ENCODE measurements around the gene OPN4. TPM values are rescaled to one million over a fixed set of nuclear protein-coding genes. Genes with fewer than 3 reads are reported as not detected.

OPN4 gene
- total and polyA plus RNA-seq, 5 experiments from 2014 or later = not detected

DNA sequence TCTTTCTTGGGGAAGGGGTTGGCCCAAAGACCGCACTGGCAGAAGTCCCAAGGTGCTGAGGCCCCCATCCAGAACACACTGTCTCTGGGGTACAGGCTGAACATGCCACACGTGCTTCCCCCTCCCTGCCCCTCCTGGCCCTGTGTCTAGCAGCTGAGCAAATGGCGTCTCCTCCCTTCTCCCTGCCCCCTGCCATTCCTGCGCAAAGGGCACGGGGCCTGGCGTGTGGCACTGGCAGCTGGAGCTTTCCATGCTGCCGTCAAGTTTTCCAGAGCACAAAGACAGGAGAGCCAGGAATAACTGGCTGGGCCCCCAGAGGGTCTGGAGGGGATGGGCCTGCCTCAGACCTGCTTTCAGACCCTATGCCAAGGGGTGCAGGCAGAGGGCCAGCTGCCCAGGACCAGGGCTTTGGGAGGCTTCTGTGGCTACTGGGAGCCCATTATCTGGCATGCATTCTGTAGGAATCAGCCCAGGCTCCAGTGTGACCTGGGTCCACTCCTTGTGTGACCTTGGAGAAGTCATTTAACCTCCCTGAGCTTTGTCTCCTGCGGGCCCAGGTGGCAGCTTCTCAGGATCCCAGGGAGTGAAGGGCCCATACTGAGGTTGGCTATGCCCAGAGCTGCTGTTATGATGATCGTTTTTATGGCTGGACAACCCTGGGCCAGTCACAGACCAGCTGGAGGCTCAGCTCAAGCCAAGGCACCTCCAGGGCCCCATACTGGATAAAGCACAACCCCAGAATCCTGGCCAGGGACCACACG is 13.3 kb downstream of the OPN4 start:
- H3K9me3 Mint-ChIP-seq = no peaks in the 10 kb centered on the region
- no peak for DNase-seq
- H3K4me1 Mint-ChIP-seq = no peaks in the 10 kb centered on the region
- no peaks in the 10 kb centered on the region for H3K27me3 Mint-ChIP-seq
- H3K4me3 Mint-ChIP-seq = no peak overlapping the region
- no peak overlapping the region for H3K27ac Mint-ChIP-seq
- ATAC-seq = no peak
- no peaks in the 10 kb centered on the region for H3K36me3 Mint-ChIP-seq
- POLR2A ChIA-PET = no interaction called here

GRCh38 chr10:86668297-86669165 is 14.2 kb downstream of the OPN4 start, which contains the start of gene LDB3:
TSS of gene LDB3 (plus strand) at chr10:86668511. CDS start at chr10:86668692, 181 bp downstream.
- H3K4me1 Mint-ChIP-seq = no peaks in the 10 kb centered on the region
- ATAC-seq (no peak), DNase-seq (no peak)
- H3K36me3 Mint-ChIP-seq = no peaks in the 10 kb centered on the region
- no peaks in the 10 kb centered on the region for H3K27me3 Mint-ChIP-seq
- H3K9me3 Mint-ChIP-seq = no peaks in the 10 kb centered on the region
- H3K27ac Mint-ChIP-seq = no peak within 1 kb of the TSS
- H3K4me3 Mint-ChIP-seq = no peak within 1 kb of the TSS
- POLR2A ChIA-PET = no interaction called here

DNA sequence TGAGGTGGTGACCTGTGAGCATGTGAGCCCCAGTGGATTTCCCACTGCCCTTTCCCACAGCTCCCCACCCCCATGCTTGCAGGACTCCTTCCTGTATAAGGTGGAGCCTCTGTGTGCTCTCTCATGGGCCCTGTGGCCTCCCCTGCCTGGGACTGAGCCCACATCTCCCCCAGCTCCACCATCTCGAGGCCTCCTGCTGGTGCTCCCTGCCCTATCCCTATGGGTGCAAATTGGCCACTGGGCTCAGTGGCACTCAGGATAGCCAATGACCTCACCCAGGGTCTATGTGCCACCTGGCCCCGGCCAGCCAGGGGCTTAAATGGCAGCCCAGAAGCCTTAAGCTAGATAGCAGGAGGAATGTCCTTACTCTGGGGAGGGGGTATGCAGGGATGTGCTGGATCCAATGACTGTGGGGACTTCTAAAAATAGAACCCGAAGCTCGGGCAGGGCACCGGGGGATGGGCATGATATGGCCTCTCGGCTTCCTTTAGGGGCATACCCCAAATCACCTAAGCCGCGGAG is 16.0 kb downstream of the OPN4 start:
- no peak overlapping the region for H3K4me3 Mint-ChIP-seq

GRCh38 chr10:86670876-86671275 is 16.5 kb downstream of the OPN4 start:
- DNase-seq (no peak), ATAC-seq (no peak)
- Mint-ChIP-seq H3K27me3 (no peaks in the 10 kb centered on the region), H3K27ac (no peak overlapping the region), H3K36me3 (no peaks in the 10 kb centered on the region), H3K4me3 (no peak overlapping the region), H3K9me3 (no peaks in the 10 kb centered on the region), H3K4me1 (no peaks in the 10 kb centered on the region)
- POLR2A ChIA-PET = no interaction called here

More for the DNA sequence above, 16.0 kb downstream of the OPN4 start:
- DNase-seq = no peak
- no peak for ATAC-seq
- H3K27ac Mint-ChIP-seq = no peak overlapping the region
- no peaks in the 10 kb centered on the region for H3K36me3 Mint-ChIP-seq
- no peaks in the 10 kb centered on the region for H3K27me3 Mint-ChIP-seq
- no peaks in the 10 kb centered on the region for H3K9me3 Mint-ChIP-seq
- H3K4me1 Mint-ChIP-seq = no peaks in the 10 kb centered on the region
- POLR2A ChIA-PET = interaction anchor here (0.6 kb wide), 1 partner anchor 9 kb away, joined by 3 read pairs; no protein-coding TSS in a partner anchor

DNA sequence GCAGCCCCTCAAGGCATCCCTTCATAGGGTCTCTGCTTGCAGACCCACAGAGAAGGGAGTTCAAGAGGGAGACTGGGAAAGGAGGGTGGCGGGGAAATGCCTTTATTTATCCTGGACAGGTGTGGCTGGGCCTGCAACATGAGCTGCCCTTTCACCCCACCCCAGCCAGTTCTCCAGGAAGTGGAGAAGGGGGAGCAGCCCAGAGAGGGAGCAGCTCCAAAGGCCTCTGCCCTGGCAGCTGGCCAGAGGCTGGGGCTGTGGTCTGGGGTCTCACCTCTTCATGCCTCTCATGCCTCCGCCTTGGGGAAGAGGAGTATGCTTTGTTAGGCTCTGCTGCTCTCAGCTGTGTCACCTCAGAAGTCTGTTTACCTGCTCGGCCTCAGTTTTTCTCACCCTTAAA is 17.1 kb downstream of the OPN4 start:
- Mint-ChIP-seq H3K4me1 (no peaks in the 10 kb centered on the region), H3K27ac (no peak overlapping the region), H3K27me3 (no peaks in the 10 kb centered on the region), H3K9me3 (no peaks in the 10 kb centered on the region), H3K36me3 (no peaks in the 10 kb centered on the region), H3K4me3 (no peak overlapping the region)
- ATAC-seq (no peak), DNase-seq (no peak)
- POLR2A ChIA-PET = no interaction called here

DNA sequence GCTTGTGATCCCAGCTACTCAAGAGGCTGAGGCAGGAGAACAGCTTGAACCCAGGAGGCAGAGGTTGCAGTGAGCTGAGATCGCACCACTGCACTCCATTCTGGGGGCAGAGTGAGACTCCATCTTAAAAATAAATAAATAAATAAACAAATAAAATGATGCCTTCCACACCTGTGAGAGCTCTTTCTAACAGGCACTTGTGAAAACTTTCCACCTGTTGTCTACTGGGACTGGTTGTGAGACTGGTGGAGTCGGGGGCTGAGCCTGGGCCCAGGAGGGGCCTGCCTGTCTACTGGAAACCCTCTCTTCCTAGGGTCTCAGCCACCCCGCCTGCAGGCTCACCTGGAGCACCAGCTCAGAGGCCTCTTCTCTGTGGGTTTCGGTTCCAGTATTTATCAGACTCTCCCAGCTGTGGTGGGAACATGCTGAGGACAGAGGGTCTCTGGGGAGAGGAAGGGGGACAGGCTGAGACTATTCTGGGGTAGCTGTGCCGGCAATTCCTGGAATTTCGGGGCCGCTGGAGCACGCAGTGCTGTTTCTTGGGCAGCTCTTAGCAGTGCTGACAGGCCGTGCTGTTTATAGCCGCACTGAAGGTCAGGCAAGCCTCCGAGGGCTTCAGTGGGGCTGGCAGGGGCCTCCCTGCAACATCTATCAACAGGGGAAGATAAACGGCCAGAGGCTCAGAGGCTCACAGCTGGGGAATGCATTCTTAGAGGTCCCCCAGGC is 17.8 kb downstream of the OPN4 start:
- ATAC-seq (no peak), DNase-seq (no peak)
- no peaks in the 10 kb centered on the region for H3K27me3 Mint-ChIP-seq
- POLR2A ChIA-PET = no interaction called here
- no peaks in the 10 kb centered on the region for H3K36me3 Mint-ChIP-seq
- no peak overlapping the region for H3K27ac Mint-ChIP-seq
- no peaks in the 10 kb centered on the region for H3K9me3 Mint-ChIP-seq
- no peaks in the 10 kb centered on the region for H3K4me1 Mint-ChIP-seq
- no peak overlapping the region for H3K4me3 Mint-ChIP-seq

- Mint-ChIP-seq H3K36me3 (no peaks in the 10 kb centered on the region), H3K9me3 (no peaks in the 10 kb centered on the region), H3K4me1 (no peaks in the 10 kb centered on the region), H3K27ac (no peak overlapping the region), H3K27me3 (no peaks in the 10 kb centered on the region), H3K4me3 (no peak overlapping the region)
- POLR2A ChIA-PET = no interaction called here
- ATAC-seq (no peak), DNase-seq (no peak)
Measured at GRCh38 chr10:86673216-86673826, 19.0 kb downstream of the OPN4 start.

DNA sequence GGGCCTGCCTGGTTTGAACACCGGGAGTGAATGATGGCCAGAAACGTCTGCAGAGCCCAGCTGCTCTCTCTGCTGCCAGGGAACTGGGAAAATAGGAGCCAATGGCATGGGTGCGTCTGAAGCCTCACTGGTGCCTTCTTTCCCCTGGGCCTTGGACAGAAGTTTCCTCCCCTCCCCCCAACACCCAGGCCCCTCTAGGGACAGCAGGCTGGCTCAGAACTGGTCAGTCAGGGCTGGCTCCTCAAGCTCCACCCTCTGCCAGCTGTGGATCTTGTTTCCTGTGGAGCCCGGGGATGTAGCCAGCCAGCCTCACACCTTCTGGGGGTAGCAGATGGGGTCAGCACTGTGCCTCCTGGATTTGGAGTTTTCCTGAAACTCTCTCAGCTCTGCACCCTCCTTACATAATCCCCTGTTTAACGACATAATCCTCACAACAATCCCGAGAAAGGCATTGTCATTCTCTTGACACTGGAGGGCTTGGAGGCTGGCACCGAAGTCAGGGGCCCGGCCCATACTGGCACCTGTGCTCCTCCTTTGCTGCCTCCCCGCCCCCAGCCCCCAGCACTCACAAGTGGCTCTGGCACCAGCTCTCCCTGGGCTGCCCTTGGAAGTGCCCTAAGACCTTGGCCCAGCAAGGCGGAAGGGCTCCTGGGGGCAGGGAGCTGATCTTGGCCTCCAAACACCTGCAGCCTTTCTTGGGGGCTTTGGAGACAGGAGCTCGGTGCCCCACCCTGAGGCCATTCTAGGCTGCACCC is 19.7 kb downstream of the OPN4 start:
- H3K4me3 Mint-ChIP-seq = no peak overlapping the region
- peak overlapping the region in 1 of 10 donors; percentile 11 for H3K27ac Mint-ChIP-seq
- H3K27me3 Mint-ChIP-seq = no peaks in the 10 kb centered on the region
- POLR2A ChIA-PET = no interaction called here
- ATAC-seq (no peak), DNase-seq (no peak)
- no peaks in the 10 kb centered on the region for H3K9me3 Mint-ChIP-seq
- peaks cover 0 to 2% (median 0%) of the 10 kb centered on the region in 4 donors for H3K4me1 Mint-ChIP-seq
- H3K36me3 Mint-ChIP-seq = no peaks in the 10 kb centered on the region

GRCh38 chr10:86674912-86675311 is 20.6 kb downstream of the OPN4 start:
- Mint-ChIP-seq H3K27me3 (peaks cover 0 to 1% (median 0%) of the 10 kb centered on the region in 5 donors), H3K27ac (no peak overlapping the region), H3K9me3 (no peaks in the 10 kb centered on the region), H3K4me1 (peaks cover 0 to 4% (median 0%) of the 10 kb centered on the region in 4 donors), H3K36me3 (no peaks in the 10 kb centered on the region), H3K4me3 (no peak overlapping the region)
- POLR2A ChIA-PET = no interaction called here
- DNase-seq (no peak), ATAC-seq (no peak)

DNA sequence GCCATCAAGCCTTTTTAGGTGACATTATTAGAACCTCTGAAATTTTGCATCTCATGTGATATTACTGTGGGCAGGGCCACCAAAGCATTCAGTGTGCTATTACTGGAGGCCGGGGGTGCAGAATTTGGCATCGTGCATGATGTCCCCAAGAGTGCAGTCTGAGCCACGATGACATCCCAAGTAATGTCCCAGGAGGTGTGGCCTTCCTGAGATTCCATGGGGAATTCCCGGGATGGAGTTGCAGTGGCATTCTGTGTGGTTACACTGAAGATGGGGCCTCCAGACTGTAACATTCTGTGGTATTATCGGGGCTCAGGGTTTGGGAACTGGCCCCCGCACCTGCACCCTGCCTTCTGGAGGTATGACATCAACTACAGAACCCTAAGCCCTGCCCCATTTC is 23.0 kb downstream of the OPN4 start:
- Mint-ChIP-seq H3K27me3 (peaks cover 0 to 4% (median 0%) of the 10 kb centered on the region in 5 donors), H3K9me3 (no peaks in the 10 kb centered on the region), H3K4me1 (peaks cover 0 to 4% (median 0%) of the 10 kb centered on the region in 4 donors), H3K4me3 (no peak overlapping the region), H3K27ac (no peak overlapping the region), H3K36me3 (no peaks in the 10 kb centered on the region)
- DNase-seq (no peak), ATAC-seq (no peak)
- POLR2A ChIA-PET = no interaction called here

DNA sequence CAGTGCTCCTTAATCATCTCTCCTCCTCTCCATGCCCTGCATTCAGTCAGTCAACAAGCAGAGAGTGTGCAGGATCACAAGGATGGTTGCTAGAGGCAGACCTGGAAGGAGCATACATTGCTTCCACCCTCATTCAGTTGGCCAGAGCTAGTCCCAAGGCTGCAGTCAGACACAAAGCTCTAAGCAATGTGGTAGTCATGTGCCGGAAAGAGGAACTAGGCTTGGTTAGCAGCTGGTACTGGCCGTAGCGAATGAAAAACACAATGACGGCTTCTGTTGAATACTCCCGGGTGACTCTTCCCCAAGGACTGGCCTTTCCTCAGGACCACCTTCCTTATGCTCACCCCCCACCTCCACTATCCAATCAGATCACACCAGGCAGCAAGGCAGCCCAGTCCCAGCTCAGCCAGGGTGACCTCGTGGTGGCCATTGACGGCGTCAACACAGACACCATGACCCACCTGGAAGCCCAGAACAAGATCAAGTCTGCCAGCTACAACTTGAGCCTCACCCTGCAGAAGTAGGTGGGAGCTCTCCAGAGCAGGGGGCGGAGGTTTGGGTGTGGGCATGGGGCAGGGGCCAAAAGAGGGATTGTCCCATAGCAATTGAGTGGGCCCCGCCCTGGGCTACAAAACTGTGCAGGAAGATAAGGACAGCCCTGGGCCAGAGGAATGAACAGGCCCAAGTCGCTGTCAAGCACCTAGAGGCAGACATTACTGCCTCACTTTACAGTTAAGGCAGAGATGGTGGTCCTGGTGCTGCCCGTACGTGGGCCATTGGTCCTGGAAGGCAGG is 24.8 kb downstream of the OPN4 start:
- peaks cover 0 to 4% (median 0%) of the 10 kb centered on the region in 4 donors for H3K4me1 Mint-ChIP-seq
- H3K9me3 Mint-ChIP-seq = no peaks in the 10 kb centered on the region
- POLR2A ChIA-PET = no interaction called here
- no peaks in the 10 kb centered on the region for H3K36me3 Mint-ChIP-seq
- H3K27me3 Mint-ChIP-seq = peaks cover 0 to 7% (median 0%) of the 10 kb centered on the region in 5 donors
- no peak for DNase-seq
- no peak for ATAC-seq
- H3K4me3 Mint-ChIP-seq = no peak overlapping the region
- peak overlapping the region in 2 of 10 donors; percentile 3 to 33 for H3K27ac Mint-ChIP-seq

Data from naive thymus-derived CD8-positive, alpha-beta T cell (primary cell).